Measurements from ENCODE around the gene PNRC2.
"Not testable (repeated sequence)": the region's sequence is repeated elsewhere in the genome, so short reads cannot be mapped to it uniquely, and the experiment has no call there.

The PNRC2 gene

DNA sequence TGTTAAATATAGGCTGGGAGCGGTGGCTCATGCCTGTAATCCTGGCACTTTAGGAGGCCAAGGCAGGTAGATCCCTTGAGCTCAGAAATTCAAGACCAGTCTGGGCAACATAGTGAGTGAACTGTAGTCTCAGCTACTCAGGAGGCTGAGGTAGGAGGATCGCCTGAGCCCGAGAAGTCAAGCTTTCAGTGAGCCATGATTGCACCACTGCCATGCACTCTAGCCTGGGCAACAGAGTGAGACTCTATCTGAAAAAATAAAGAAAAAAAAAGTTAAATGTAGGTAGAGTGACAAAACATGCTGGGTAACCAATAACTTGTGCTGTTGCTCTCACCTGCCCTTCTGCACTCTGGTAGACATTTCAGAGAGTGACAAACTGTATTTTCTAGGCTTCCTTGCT lies 45.5 kb downstream of the PNRC2 start:
- Histone ChIP-seq H3K4me2 (ENCODE audit: low read depth, low read length, poor library complexity, severe bottlenecking) (no peak overlapping the region), H3F3A (ENCODE audit: low read depth) (no peaks in the 10 kb centered on the region), H3K79me2 (ENCODE audit: insufficient read depth, low read length) (no peaks in the 10 kb centered on the region), H3K36me3 (ENCODE audit: insufficient read depth, low read length) (no peaks in the 10 kb centered on the region), H2AFZ (ENCODE audit: low read length) (no peak overlapping the region), H3K4me1 (ENCODE audit: insufficient read depth, low read length, poor library complexity, severe bottlenecking) (peaks cover 14% of the 10 kb centered on the region), H3K9me2 (replicated peaks; ENCODE audit: low read depth, low read length) (no peaks in the 10 kb centered on the region), H3K27me3 (ENCODE audit: insufficient read depth, low read length, poor library complexity, severe bottlenecking) (no peaks in the 10 kb centered on the region), H3K9ac (ENCODE audit: low read depth, low read length, poor library complexity, severe bottlenecking) (no peak overlapping the region), H4K20me1 (ENCODE audit: insufficient read depth, low read length, poor library complexity, severe bottlenecking) (no peaks in the 10 kb centered on the region), H3K4me3 (ENCODE audit: low read length, poor library complexity, severe bottlenecking) (no peak overlapping the region), H3K9me3 (ENCODE audit: insufficient read depth, low read depth, low read length) (no peaks in the 10 kb centered on the region)
- TF ChIP-seq, protein P1, sequence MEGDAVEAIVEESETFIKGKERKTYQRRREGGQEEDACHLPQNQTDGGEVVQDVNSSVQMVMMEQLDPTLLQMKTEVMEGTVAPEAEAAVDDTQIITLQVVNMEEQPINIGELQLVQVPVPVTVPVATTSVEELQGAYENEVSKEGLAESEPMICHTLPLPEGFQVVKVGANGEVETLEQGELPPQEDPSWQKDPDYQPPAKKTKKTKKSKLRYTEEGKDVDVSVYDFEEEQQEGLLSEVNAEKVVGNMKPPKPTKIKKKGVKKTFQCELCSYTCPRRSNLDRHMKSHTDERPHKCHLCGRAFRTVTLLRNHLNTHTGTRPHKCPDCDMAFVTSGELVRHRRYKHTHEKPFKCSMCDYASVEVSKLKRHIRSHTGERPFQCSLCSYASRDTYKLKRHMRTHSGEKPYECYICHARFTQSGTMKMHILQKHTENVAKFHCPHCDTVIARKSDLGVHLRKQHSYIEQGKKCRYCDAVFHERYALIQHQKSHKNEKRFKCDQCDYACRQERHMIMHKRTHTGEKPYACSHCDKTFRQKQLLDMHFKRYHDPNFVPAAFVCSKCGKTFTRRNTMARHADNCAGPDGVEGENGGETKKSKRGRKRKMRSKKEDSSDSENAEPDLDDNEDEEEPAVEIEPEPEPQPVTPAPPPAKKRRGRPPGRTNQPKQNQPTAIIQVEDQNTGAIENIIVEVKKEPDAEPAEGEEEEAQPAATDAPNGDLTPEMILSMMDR (conservative IDR thresholded peaks at IDR 0.05; ENCODE audit: low read length): no peak
- no peak for TF ChIP-seq EZH2phosphoT487 (IDR thresholded peaks at IDR 0.05; ENCODE audit: borderline replicate concordance)

DNA sequence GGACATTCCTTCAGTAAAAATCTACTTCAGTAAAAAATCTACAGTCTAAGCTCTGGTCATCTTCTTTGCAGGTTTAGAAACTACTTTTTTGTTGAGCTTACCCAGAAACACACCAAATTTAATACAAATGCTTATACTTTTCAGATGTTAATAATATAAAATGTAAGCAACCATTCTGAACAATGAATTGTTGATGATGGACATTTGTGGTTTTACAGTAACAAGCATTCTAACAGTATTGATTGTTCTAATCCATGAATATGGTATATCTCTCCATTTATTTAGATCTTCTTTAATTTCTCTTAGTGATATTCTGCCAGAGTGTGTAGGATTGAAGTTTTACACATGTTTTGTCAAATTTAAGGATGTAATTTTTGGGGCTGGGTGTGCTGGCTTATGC lies 47.5 kb downstream of the PNRC2 start:
- no peaks in the 10 kb centered on the region for H3K9me3 ChIP-seq (ENCODE audit: insufficient read depth, low read depth, low read length)
- H3K4me2 ChIP-seq (ENCODE audit: low read depth, low read length, poor library complexity, severe bottlenecking): no peak overlapping the region
- no peak for TF ChIP-seq EZH2phosphoT487 (IDR thresholded peaks at IDR 0.05; ENCODE audit: borderline replicate concordance)
- TF ChIP-seq, protein P1 (conservative IDR thresholded peaks at IDR 0.05; ENCODE audit: low read length): no peak
- H4K20me1 ChIP-seq (ENCODE audit: insufficient read depth, low read length, poor library complexity, severe bottlenecking): no peaks in the 10 kb centered on the region
- no peak overlapping the region for H2AFZ ChIP-seq (ENCODE audit: low read length)
- no peak overlapping the region for H3K4me3 ChIP-seq (ENCODE audit: low read length, poor library complexity, severe bottlenecking)
- H3K79me2 ChIP-seq (ENCODE audit: insufficient read depth, low read length): no peaks in the 10 kb centered on the region
- no peak overlapping the region for H3K9ac ChIP-seq (ENCODE audit: low read depth, low read length, poor library complexity, severe bottlenecking)
- no peaks in the 10 kb centered on the region for H3F3A ChIP-seq (ENCODE audit: low read depth)
- no peaks in the 10 kb centered on the region for H3K36me3 ChIP-seq (ENCODE audit: insufficient read depth, low read length)
- H3K27me3 ChIP-seq (ENCODE audit: insufficient read depth, low read length, poor library complexity, severe bottlenecking): no peaks in the 10 kb centered on the region
- no peaks in the 10 kb centered on the region for H3K9me2 ChIP-seq (replicated peaks; ENCODE audit: low read depth, low read length)
- H3K4me1 ChIP-seq (ENCODE audit: insufficient read depth, low read length, poor library complexity, severe bottlenecking): peaks cover 14% of the 10 kb centered on the region

DNA sequence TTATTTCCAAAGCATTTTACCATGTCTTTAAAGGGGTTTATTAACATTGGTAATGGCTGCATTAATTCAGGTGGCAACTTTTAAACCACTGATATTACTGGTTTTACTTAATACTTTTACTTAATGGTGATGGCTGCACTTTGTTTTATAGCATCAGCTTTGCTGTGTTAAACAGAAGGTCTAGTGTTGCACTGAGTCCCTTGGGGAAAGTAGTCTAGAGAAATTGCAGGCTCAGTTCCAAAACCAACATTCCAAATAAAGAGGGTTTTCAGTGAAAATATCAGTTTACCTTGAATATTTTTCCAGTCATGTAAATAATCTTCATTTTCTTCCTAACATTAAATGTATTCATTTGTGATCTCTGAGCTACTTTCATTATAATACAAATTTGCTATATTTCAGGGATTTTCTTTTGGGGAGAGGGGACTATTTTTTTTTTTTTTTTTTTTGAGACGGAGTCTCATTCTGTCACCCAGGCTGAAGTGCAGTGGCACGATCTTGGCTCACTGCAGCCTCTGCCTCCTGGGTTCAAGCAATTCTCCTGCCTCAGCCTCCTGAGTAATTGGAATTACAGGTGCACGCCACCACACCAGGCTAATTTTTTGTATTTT lies 49.1 kb downstream of the PNRC2 start:
- H3K9me2 ChIP-seq (replicated peaks; ENCODE audit: low read depth, low read length); H3K9me3 ChIP-seq (ENCODE audit: insufficient read depth, low read depth, low read length); H3K4me3 ChIP-seq (ENCODE audit: low read length, poor library complexity, severe bottlenecking); H4K20me1 ChIP-seq (ENCODE audit: insufficient read depth, low read length, poor library complexity, severe bottlenecking); H3K27me3 ChIP-seq (ENCODE audit: insufficient read depth, low read length, poor library complexity, severe bottlenecking); H3K36me3 ChIP-seq (ENCODE audit: insufficient read depth, low read length); H3K9ac ChIP-seq (ENCODE audit: low read depth, low read length, poor library complexity, severe bottlenecking); H2AFZ ChIP-seq (ENCODE audit: low read length); H3K4me2 ChIP-seq (ENCODE audit: low read depth, low read length, poor library complexity, severe bottlenecking); H3K4me1 ChIP-seq (ENCODE audit: insufficient read depth, low read length, poor library complexity, severe bottlenecking); H3F3A ChIP-seq (ENCODE audit: low read depth); H3K79me2 ChIP-seq (ENCODE audit: insufficient read depth, low read length): not testable (repeated sequence)

DNA sequence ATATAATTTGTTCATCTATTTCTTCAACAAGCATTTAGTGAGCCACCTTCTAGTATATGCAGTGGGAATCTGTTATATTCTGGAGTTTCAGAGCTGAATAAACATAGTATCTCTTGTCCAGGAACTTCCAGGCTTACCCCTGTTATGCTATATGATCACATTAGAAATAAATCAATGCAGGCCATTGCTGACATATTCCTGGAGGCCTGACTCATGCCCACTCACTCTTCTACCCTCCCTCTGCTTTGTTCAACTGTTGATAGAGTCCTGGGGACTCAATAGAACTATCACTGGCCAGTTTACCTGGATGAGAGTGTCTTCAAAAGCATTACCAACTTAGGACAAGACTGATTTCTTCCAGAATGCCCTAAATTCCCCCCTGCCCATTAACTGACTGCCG lies 49.8 kb downstream of the PNRC2 start:
- no peaks in the 10 kb centered on the region for H3K79me2 ChIP-seq (ENCODE audit: insufficient read depth, low read length)
- no peaks in the 10 kb centered on the region for H3K9me3 ChIP-seq (ENCODE audit: insufficient read depth, low read depth, low read length)
- no peaks in the 10 kb centered on the region for H4K20me1 ChIP-seq (ENCODE audit: insufficient read depth, low read length, poor library complexity, severe bottlenecking)
- H3K4me2 ChIP-seq (ENCODE audit: low read depth, low read length, poor library complexity, severe bottlenecking): no peak overlapping the region
- no peaks in the 10 kb centered on the region for H3K36me3 ChIP-seq (ENCODE audit: insufficient read depth, low read length)
- no peak for TF ChIP-seq EZH2phosphoT487 (IDR thresholded peaks at IDR 0.05; ENCODE audit: borderline replicate concordance)
- TF ChIP-seq, protein P1 (conservative IDR thresholded peaks at IDR 0.05; ENCODE audit: low read length): no peak
- no peaks in the 10 kb centered on the region for H3K27me3 ChIP-seq (ENCODE audit: insufficient read depth, low read length, poor library complexity, severe bottlenecking)
- no peak overlapping the region for H3K9ac ChIP-seq (ENCODE audit: low read depth, low read length, poor library complexity, severe bottlenecking)
- H3F3A ChIP-seq (ENCODE audit: low read depth): no peaks in the 10 kb centered on the region
- H3K9me2 ChIP-seq (replicated peaks; ENCODE audit: low read depth, low read length): no peaks in the 10 kb centered on the region
- no peak overlapping the region for H3K4me3 ChIP-seq (ENCODE audit: low read length, poor library complexity, severe bottlenecking)
- no peak overlapping the region for H2AFZ ChIP-seq (ENCODE audit: low read length)
- no peaks in the 10 kb centered on the region for H3K4me1 ChIP-seq (ENCODE audit: insufficient read depth, low read length, poor library complexity, severe bottlenecking)

Measured in Loucy (cell line).